ENCODE data around the gene EXD1. TPM values are rescaled to one million over a fixed set of nuclear protein-coding genes. Genes with fewer than 3 reads are reported as not detected.
"Not testable (repeated sequence)": the region's sequence is repeated elsewhere in the genome, so short reads cannot be mapped to it uniquely, and the experiment has no call there.

Gene EXD1
- total and polyA plus RNA-seq, 10 donors = not detected

- Histone ChIP-seq H3K27me3 (replicated peaks in 1 of 7) (no peaks in the 10 kb centered on the region), H3K4me3 (no peak overlapping the region), H3K36me3 (no peaks in the 10 kb centered on the region), H3K9me3 (no peaks in the 10 kb centered on the region), H3K27ac (no peak overlapping the region), H3K4me1 (no peaks in the 10 kb centered on the region)
- no peak for DNase-seq
- intact Hi-C loops (cut with DNase I; ENCODE audit: low total_unique reads) = no loop called here
- TF ChIP-seq CTCF (IDR thresholded peaks at IDR 0.05 in 8 of 11, conservative IDR thresholded peaks at IDR 0.05 in 3 of 11) = no peak
- TF ChIP-seq POLR2AphosphoS5 (IDR thresholded peaks at IDR 0.05) = no peak
- no peak for TF ChIP-seq POLR2A (IDR thresholded peaks at IDR 0.05)
- 94 to 98% (median 97%) methylated on average over 22 to 37 of the region's 37 CpGs for WGBS, 5 donors
These were observed 79.0 kb downstream of the EXD1 start for GRCh38 chr15:41151451-41152005.

- Histone ChIP-seq H3K4me3 (no peak overlapping the region), H3K36me3 (no peaks in the 10 kb centered on the region), H3K27ac (no peak overlapping the region), H3K4me1 (no peaks in the 10 kb centered on the region), H3K27me3 (replicated peaks in 1 of 7) (no peaks in the 10 kb centered on the region), H3K9me3 (no peaks in the 10 kb centered on the region)
- no peak for DNase-seq
- TF ChIP-seq POLR2A (IDR thresholded peaks at IDR 0.05) = no peak
- TF ChIP-seq POLR2AphosphoS5 (IDR thresholded peaks at IDR 0.05) = no peak
- no peak for TF ChIP-seq CTCF (IDR thresholded peaks at IDR 0.05 in 8 of 11, conservative IDR thresholded peaks at IDR 0.05 in 3 of 11)
- intact Hi-C loops (cut with DNase I; ENCODE audit: low total_unique reads) = no loop called here
- whole genome bisulfite sequencing, 5 donors = 89 to 92% (median 90%) methylated on average over 4 of the region's 4 CpGs
These were observed 80.3 kb downstream of the EXD1 start for GRCh38 chr15:41150279-41150678.

DNA sequence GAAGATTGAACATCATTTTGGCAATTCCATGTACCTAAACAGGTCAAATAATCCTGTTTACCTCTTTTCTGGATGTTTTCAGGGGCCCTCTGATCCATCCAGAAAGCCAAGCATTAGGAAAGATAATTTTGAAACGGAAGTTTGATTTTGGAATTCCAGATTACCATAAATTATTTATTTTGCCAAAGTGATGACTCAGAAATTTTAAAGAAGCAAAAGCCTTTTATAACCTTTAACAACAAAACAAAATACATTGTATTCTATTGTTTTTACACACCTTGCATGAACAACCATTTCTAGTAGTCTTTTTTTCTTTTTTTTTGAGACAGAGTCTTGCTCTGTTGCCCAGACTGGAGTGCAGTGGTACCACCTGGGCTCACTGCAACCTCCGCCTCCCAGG lies 82.5 kb downstream of the EXD1 start:
- intact Hi-C loops (cut with DNase I; ENCODE audit: low total_unique reads) = no loop called here
- no peaks in the 10 kb centered on the region for H3K9me3 ChIP-seq
- no peak overlapping the region for H3K27ac ChIP-seq
- 76 to 93% (median 84%) methylated on average over 2 of the region's 2 CpGs for WGBS, 5 donors
- H3K4me1 ChIP-seq = no peaks in the 10 kb centered on the region
- no peaks in the 10 kb centered on the region for H3K36me3 ChIP-seq
- H3K27me3 ChIP-seq (replicated peaks in 1 of 7) = no peaks in the 10 kb centered on the region
- no peak for DNase-seq
- H3K4me3 ChIP-seq = no peak overlapping the region
- TF ChIP-seq POLR2AphosphoS5 (IDR thresholded peaks at IDR 0.05) (no peak), CTCF (IDR thresholded peaks at IDR 0.05 in 8 of 11, conservative IDR thresholded peaks at IDR 0.05 in 3 of 11) (no peak), POLR2A (IDR thresholded peaks at IDR 0.05) (no peak)

- TF ChIP-seq POLR2AphosphoS5 (IDR thresholded peaks at IDR 0.05) = no peak
- TF ChIP-seq CTCF (IDR thresholded peaks at IDR 0.05 in 8 of 11, conservative IDR thresholded peaks at IDR 0.05 in 3 of 11) = no peak
- no peak for TF ChIP-seq POLR2A (IDR thresholded peaks at IDR 0.05)
- H3K36me3 ChIP-seq = no peaks in the 10 kb centered on the region
- intact Hi-C loops (cut with DNase I; ENCODE audit: low total_unique reads) = no loop called here
- no peak overlapping the region for H3K4me3 ChIP-seq
- no peak overlapping the region for H3K27ac ChIP-seq
- no peaks in the 10 kb centered on the region for H3K9me3 ChIP-seq
- no peaks in the 10 kb centered on the region for H3K4me1 ChIP-seq
- WGBS, 5 donors = 82 to 97% (median 92%) methylated on average over 5 of the region's 5 CpGs
- H3K27me3 ChIP-seq (replicated peaks in 1 of 7) = no peaks in the 10 kb centered on the region
- no peak for DNase-seq
These were observed 90.9 kb downstream of the EXD1 start for GRCh38 chr15:41139619-41140018.

DNA sequence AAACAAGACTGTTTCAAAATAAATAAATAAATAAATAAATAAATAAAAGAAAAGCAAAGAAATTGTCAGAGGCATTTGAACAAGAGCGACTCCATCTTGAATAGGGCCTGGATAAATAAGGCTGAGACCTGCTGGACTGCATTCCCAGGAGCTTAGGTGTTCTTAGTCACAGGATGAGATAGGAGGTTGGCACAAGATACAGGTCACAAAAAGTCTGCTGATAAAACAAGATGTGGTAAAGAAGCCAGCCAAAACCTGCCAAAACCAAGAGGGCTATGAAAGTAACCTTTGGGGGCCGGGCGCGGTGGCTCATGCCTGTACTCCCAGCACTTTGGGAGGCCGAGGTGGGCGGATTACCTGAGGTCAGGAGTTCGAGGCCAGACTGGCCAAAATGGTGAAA lies 91.4 kb downstream of the EXD1 start:
- H3K27ac ChIP-seq; H3K9me3 ChIP-seq; H3K27me3 ChIP-seq (replicated peaks in 1 of 7); intact Hi-C loops (cut with DNase I; ENCODE audit: low total_unique reads); H3K4me1 ChIP-seq; H3K36me3 ChIP-seq; H3K4me3 ChIP-seq; DNase-seq: not testable (repeated sequence)
- WGBS, 5 donors = 86 to 97% (median 88%) methylated on average over 7 of the region's 7 CpGs

- intact Hi-C loops (cut with DNase I; ENCODE audit: low total_unique reads); H3K27ac ChIP-seq; H3K4me3 ChIP-seq; DNase-seq; H3K4me1 ChIP-seq; H3K9me3 ChIP-seq; H3K27me3 ChIP-seq (replicated peaks in 1 of 7); H3K36me3 ChIP-seq: not testable (repeated sequence)
- 92 to 98% (median 93%) methylated on average over 6 of the region's 6 CpGs for WGBS, 5 donors
These were observed 95.0 kb downstream of the EXD1 start for GRCh38 chr15:41135580-41135979.

All from spleen (tissue), 11 donors.